H1 (cell line): ENCODE measurements around the gene CLDN12. TPM values are rescaled to one million over a fixed set of nuclear protein-coding genes. Genes with fewer than 3 reads are reported as not detected.

Experiments
- CTCF ChIA-PET: fragments of 300-600 bp; sonication (Branson Sonifier 250); formaldehyde crosslinking; loops from one replicate; lab custom pipeline; 2021; ENCODE audit not compliant: partially characterized antibody; lab: Charles Lee
- POLR2A ChIA-PET: fragments of 300-600 bp; sonication (Branson Sonifier 250); formaldehyde crosslinking; loops from one replicate; lab custom pipeline; 2021; ENCODE audit warnings: inconsistent platforms; ENCODE audit not compliant: partially characterized antibody; lab: Charles Lee
- DNase-seq, 2 experiments: peaks; one replicate each; pipeline versions ENCODE4 v3.0.0 to v3.0.0-alpha.2; 2010 to 2022; ENCODE audit warnings: low spot score in 2 of 2, low read depth in 1 of 2, mixed read lengths in 1 of 2
- FAIRE-seq: peaks from 2 replicates; lab custom pipeline; 2011; peaks lifted over from hg19 to GRCh38; lab: Jason Lieb, UNC
- H2AFZ ChIP-seq: 2 replicates; pipeline ENCODE4 v1.8.1; 2012; ENCODE audit warnings: low read length, inconsistent platforms
- H2AK5ac ChIP-seq: 2 replicates; pipeline ENCODE4 v1.6.1; 2013; ENCODE audit warnings: low read depth, low read length
- H2BK120ac ChIP-seq: replicated peaks from 2 replicates; pipeline ENCODE3; 2013; ENCODE audit warnings: low read depth, low read length, inconsistent platforms
- H2BK12ac ChIP-seq: 2 replicates; pipeline ENCODE4 v1.6.1; 2013; ENCODE audit warnings: low read depth, low read length
- H2BK15ac ChIP-seq: 2 replicates; pipeline ENCODE4 v1.6.1; 2013; ENCODE audit warnings: low read length
- H2BK20ac ChIP-seq: 2 replicates; pipeline ENCODE4 v1.6.1; 2013; ENCODE audit warnings: low read length
- H2BK5ac ChIP-seq: 2 replicates; pipeline ENCODE4 v1.6.1; 2013; ENCODE audit warnings: low read depth, low read length
- H3K14ac ChIP-seq: 2 replicates; pipeline ENCODE4 v1.6.1; 2013; ENCODE audit warnings: inconsistent platforms; ENCODE audit not compliant: insufficient read length
- H3K18ac ChIP-seq: 2 replicates; pipeline ENCODE4 v1.6.1; 2013; ENCODE audit warnings: low read length; ENCODE audit errors: extremely low read depth
- H3K23ac ChIP-seq: 2 replicates; pipeline ENCODE4 v1.6.1; 2013; ENCODE audit warnings: inconsistent platforms; ENCODE audit not compliant: insufficient read length
- H3K23me2 ChIP-seq: 2 replicates; pipeline ENCODE4 v1.6.1; 2013; ENCODE audit warnings: low read depth, low read length
- H3K27ac ChIP-seq: 2 replicates; pipeline ENCODE4 v1.6.1; 2011; ENCODE audit warnings: low read depth, low read length, inconsistent platforms
- H3K27me3 ChIP-seq, 4 experiments: replicated peaks in 1 of 4; 1 replicate in 1 of 4; 2 replicates in 3 of 4; pipeline versions ENCODE4 v1.6.1 to v1.8.1; 2011 to 2013; ENCODE audit warnings: low read length in 3 of 4, mild to moderate bottlenecking in 3 of 4, inconsistent platforms in 2 of 4, mixed read lengths in 2 of 4, moderate library complexity in 1 of 4; ENCODE audit not compliant: control insufficient read depth in 3 of 4, insufficient read depth in 3 of 4; ENCODE audit errors: extremely low read depth in 1 of 4
- H3K36me3 ChIP-seq, 4 experiments: 2 replicates each; pipeline versions ENCODE4 v1.6.1 to v1.8.1; 2011 to 2013; ENCODE audit warnings: mild to moderate bottlenecking in 4 of 4, low read length in 3 of 4, moderate library complexity in 2 of 4, control low read depth in 1 of 4, inconsistent platforms in 1 of 4; ENCODE audit not compliant: insufficient read depth in 4 of 4, control insufficient read depth in 2 of 4
- H3K4ac ChIP-seq: replicated peaks from 2 replicates; pipeline ENCODE3; 2013; ENCODE audit warnings: low read length, low read depth, mixed read lengths, inconsistent platforms; ENCODE audit not compliant: insufficient read length
- H3K4me1 ChIP-seq, 4 experiments: replicated peaks in 1 of 4; 1 replicate in 1 of 4; 2 replicates in 3 of 4; pipeline versions ENCODE4 v1.6.1 to v1.8.1; 2011 to 2013; ENCODE audit warnings: low read length in 3 of 4, inconsistent platforms in 2 of 4, mixed read lengths in 1 of 4; ENCODE audit not compliant: insufficient read depth in 4 of 4, control insufficient read depth in 3 of 4
- H3K4me2 ChIP-seq, 2 experiments: 2 replicates each; pipeline versions ENCODE4 v1.6.1 to v1.8.1; 2011 to 2013; ENCODE audit warnings: low read depth in 2 of 2, low read length in 2 of 2, control low read depth in 1 of 2, inconsistent platforms in 1 of 2, mild to moderate bottlenecking in 1 of 2; ENCODE audit not compliant: insufficient read depth in 1 of 2
- H3K4me3 ChIP-seq, 4 experiments: fragments of 200-600, 300-600 bp in 1 of 4; sonication (generic), shearing (Covaris generic), sonication (Bioruptor Twin) in 1 of 4; 2 replicates each; pipeline versions ENCODE4 v1.5.1 to v1.8.1; 2011 to 2016; ENCODE audit warnings: low read length in 4 of 4, low read depth in 3 of 4, control low read depth in 2 of 4, inconsistent platforms in 2 of 4, mild to moderate bottlenecking in 2 of 4, mixed read lengths in 1 of 4, moderate library complexity in 1 of 4; ENCODE audit not compliant: insufficient read depth in 2 of 4; ENCODE audit errors: extremely low read depth in 1 of 4
- H3K56ac ChIP-seq: replicated peaks from 2 replicates; pipeline ENCODE3; 2013; ENCODE audit warnings: low read depth, mild to moderate bottlenecking, mixed read lengths, low read length, inconsistent platforms; ENCODE audit not compliant: insufficient read length
- H3K79me1 ChIP-seq: 2 replicates; pipeline ENCODE4 v1.6.1; 2013; ENCODE audit warnings: low read depth, low read length, control low read depth
- H3K79me2 ChIP-seq, 2 experiments: 2 replicates each; pipeline versions ENCODE4 v1.6.1 to v1.8.1; 2012 to 2013; ENCODE audit warnings: low read length in 2 of 2, mild to moderate bottlenecking in 2 of 2, inconsistent platforms in 1 of 2; ENCODE audit not compliant: insufficient read depth in 2 of 2, control insufficient read depth in 1 of 2
- H3K9ac ChIP-seq, 4 experiments: replicated peaks in 1 of 4; 1 replicate in 1 of 4; 2 replicates in 3 of 4; pipeline versions ENCODE4 v1.6.1 to v1.8.1; 2011 to 2013; ENCODE audit warnings: low read depth in 3 of 4, low read length in 3 of 4, control low read depth in 2 of 4, mild to moderate bottlenecking in 2 of 4, moderate library complexity in 2 of 4, inconsistent platforms in 1 of 4; ENCODE audit errors: extremely low read depth in 1 of 4
- H3K9me3 ChIP-seq, 2 experiments: 2 replicates each; pipeline versions ENCODE4 v1.6.1 to v1.8.1; 2012 to 2013; ENCODE audit warnings: mild to moderate bottlenecking in 2 of 2, moderate library complexity in 2 of 2, control low read depth in 1 of 2, inconsistent platforms in 1 of 2, low read depth in 1 of 2, low read length in 1 of 2, mixed read lengths in 1 of 2; ENCODE audit not compliant: insufficient read depth in 2 of 2
- H4K20me1 ChIP-seq, 2 experiments: replicated peaks in 1 of 2; 2 replicates each; pipeline versions ENCODE3 to v1.8.1; 2011 to 2013; ENCODE audit warnings: inconsistent platforms in 2 of 2, low read length in 2 of 2, mild to moderate bottlenecking in 1 of 2; ENCODE audit not compliant: insufficient read depth in 2 of 2, control insufficient read depth in 1 of 2
- H4K5ac ChIP-seq: 2 replicates; pipeline ENCODE4 v1.6.1; 2013; ENCODE audit warnings: low read length, low read depth, mixed read lengths, inconsistent platforms; ENCODE audit not compliant: insufficient read length
- H4K8ac ChIP-seq: 2 replicates; pipeline ENCODE4 v1.8.0; 2013; ENCODE audit warnings: mild to moderate bottlenecking, moderate library complexity, low read length, inconsistent platforms; ENCODE audit not compliant: insufficient read depth; ENCODE audit errors: extremely low read depth
- H4K91ac ChIP-seq: replicated peaks from 2 replicates; pipeline ENCODE3; 2013; ENCODE audit warnings: low read length, mixed read lengths, inconsistent platforms; ENCODE audit not compliant: insufficient read length
- ATF2 ChIP-seq: IDR thresholded peaks from 2 replicates; pipeline ENCODE4 v1.6.1; 2012; ENCODE audit warnings: low read length, inconsistent platforms
- BRCA1 ChIP-seq: IDR thresholded peaks from 2 replicates; pipeline ENCODE4 v1.6.1; 2012; ENCODE audit warnings: low read depth, low read length, improper control_type of control experiment
- JUND ChIP-seq: IDR thresholded peaks from 2 replicates; pipeline ENCODE4 v1.6.1; 2011; ENCODE audit warnings: mild to moderate bottlenecking, improper control_type of control experiment, low read length
- POLR2AphosphoS5 ChIP-seq: IDR thresholded peaks from 2 replicates; pipeline ENCODE4 v1.6.1; 2011; ENCODE audit warnings: low read depth, low read length
- SIN3A ChIP-seq, 2 experiments: IDR thresholded peaks in 1 of 2; conservative IDR thresholded peaks in 1 of 2; 2 replicates each; pipeline ENCODE4 v1.6.1; 2011 to 2012; ENCODE audit warnings: low read length in 2 of 2, improper control_type of control experiment in 1 of 2, low read depth in 1 of 2, mild to moderate bottlenecking in 1 of 2
- TAF1 ChIP-seq: IDR thresholded peaks from 2 replicates; pipeline ENCODE4 v1.6.1; 2011; ENCODE audit warnings: mild to moderate bottlenecking, low read depth, low read length
- WGBS, 2 experiments: shearing (Covaris generic) in 1 of 2; methylation state at CpG; one replicate each; pipeline versions ENCODE4 v1.1.6 to v1.1.7; 2013 to 2015; ENCODE audit warnings: low lambda C conversion rate in 2 of 2, mixed read lengths in 2 of 2, inconsistent platforms in 1 of 2, low coverage in 1 of 2, missing lambda C conversion rate in 1 of 2; ENCODE audit not compliant: insufficient replicate concordance in 2 of 2, insufficient coverage in 1 of 2, insufficient read length in 1 of 2; ENCODE audit errors: extremely low coverage in 1 of 2, missing lambda C conversion rate in 1 of 2; 5-methylcytosine and 5-hydroxymethylcytosine counted together
- polyA plus RNA-seq, 7 experiments: library from polyadenylated mRNA; depleted of rRNA in 3 of 7; stranded (reverse) in 5 of 7; unstranded in 2 of 7; fragments of >200 nt in 5 of 7; fragments of 200-250 nt in 2 of 7; gene quantifications; 1 replicate in 5 of 7; 2 replicates in 1 of 7; 4 replicates in 1 of 7; pipeline versions ENCODE4 v1.2.1 to v1.2.3, GENCODE V29; 2011 to 2013; ENCODE audit warnings: missing spikeins in 2 of 7, mixed read lengths in 2 of 7
- total RNA-seq: library from RNA; stranded (reverse); fragmentation: NEBNext Ultra II Directional; extraction: Animal tissue kit (Norgen Biotek cat#: 25700); gene quantifications from 2 replicates; pipeline ENCODE4 v1.2.1, GENCODE V29; 2021

The CLDN12 gene
- total and polyA plus RNA-seq, 2 of the 8 experiments (the other 6 are each of a cell fraction or from before 2014, with no cell fraction given): 49.2 to 127 TPM

- no peak overlapping the region for H2BK5ac ChIP-seq
- no peak overlapping the region for H3K4ac ChIP-seq
- H4K8ac ChIP-seq: no peak overlapping the region
- no peaks in the 10 kb centered on the region for H3K27me3 ChIP-seq
- H3K23ac ChIP-seq: no peak overlapping the region
- no peaks in the 10 kb centered on the region for H3K23me2 ChIP-seq
- H2BK12ac ChIP-seq: no peak overlapping the region
- no peak for FAIRE-seq
- no peak overlapping the region for H3K27ac ChIP-seq
- no peak overlapping the region for H2BK20ac ChIP-seq
- no peak overlapping the region for H2AK5ac ChIP-seq
- H3K56ac ChIP-seq: no peak overlapping the region
- no peak for TF ChIP-seq SIN3A (conservative IDR thresholded peaks at IDR 0.05 in 1 of 2, IDR thresholded peaks at IDR 0.05 in 1 of 2; ENCODE audit: low read depth in 1 of 2, low read length in 2 of 2)
- TF ChIP-seq POLR2AphosphoS5: no peak
- TF ChIP-seq TAF1: no peak
- no peak for TF ChIP-seq ATF2
- TF ChIP-seq BRCA1: no peak
- no peak for TF ChIP-seq JUND
- H2BK120ac ChIP-seq: no peak overlapping the region
- ChIA-PET CTCF (interaction anchor here (0.8 to 3.4 kb wide), 9 partner anchors 8 to 257 kb away, joined by 3 to 15 read pairs (median 3); partner anchors contain the start of genes STEAP1 and STEAP2), POLR2A (interaction anchor here (1.2 kb wide), 1 partner anchor 8 kb away, joined by 4 read pairs; the partner anchor contains the start of gene CLDN12)
- no peak overlapping the region for H2BK15ac ChIP-seq
- peaks cover 0 to 6% of the 10 kb centered on the region in 2 experiments; a peak in 2 of 4 replicates for H3K79me2 ChIP-seq
- H4K20me1 ChIP-seq: peaks cover 5 to 7% of the 10 kb centered on the region in 2 experiments
- no peak overlapping the region for H3K18ac ChIP-seq
- H4K91ac ChIP-seq: no peak overlapping the region
- H2AFZ ChIP-seq: no peak overlapping the region
- peaks cover 4 to 27% (median 20%) of the 10 kb centered on the region in 4 experiments; a peak in 7 of 8 replicates for H3K36me3 ChIP-seq
- peaks cover 2% of the 10 kb centered on the region; the same call in 1 of the 2 replicates for H3K79me1 ChIP-seq
- H4K5ac ChIP-seq: no peak overlapping the region
- no peak overlapping the region for H3K14ac ChIP-seq
- H3K4me3 ChIP-seq: no peak overlapping the region
- no peak overlapping the region for H3K9ac ChIP-seq
- H3K4me1 ChIP-seq: no peaks in the 10 kb centered on the region
- no peak overlapping the region for H3K4me2 ChIP-seq
- H3K9me3 ChIP-seq: no peaks in the 10 kb centered on the region; a peak in 1 of 4 replicates
- no peak for DNase-seq
- WGBS, 2 experiments: 87% methylated on average over 2 of the region's 2 CpGs; no CpG with 5 or more reads in 1 of the 2 experiments
Observed at GRCh38 chr7:90411510-90411909, 8.2 kb downstream of the CLDN12 start.
